ENCODE data around the gene RALGDS. TPM values are rescaled to one million over a fixed set of nuclear protein-coding genes. Genes with fewer than 3 reads are reported as not detected.

RALGDS gene
- total and polyA plus RNA-seq, 9 of the 15 experiments (the other 6 are each of a cell fraction or from before 2014, with no cell fraction given): 0.75 to 43.3 (median 27.1) TPM

DNA sequence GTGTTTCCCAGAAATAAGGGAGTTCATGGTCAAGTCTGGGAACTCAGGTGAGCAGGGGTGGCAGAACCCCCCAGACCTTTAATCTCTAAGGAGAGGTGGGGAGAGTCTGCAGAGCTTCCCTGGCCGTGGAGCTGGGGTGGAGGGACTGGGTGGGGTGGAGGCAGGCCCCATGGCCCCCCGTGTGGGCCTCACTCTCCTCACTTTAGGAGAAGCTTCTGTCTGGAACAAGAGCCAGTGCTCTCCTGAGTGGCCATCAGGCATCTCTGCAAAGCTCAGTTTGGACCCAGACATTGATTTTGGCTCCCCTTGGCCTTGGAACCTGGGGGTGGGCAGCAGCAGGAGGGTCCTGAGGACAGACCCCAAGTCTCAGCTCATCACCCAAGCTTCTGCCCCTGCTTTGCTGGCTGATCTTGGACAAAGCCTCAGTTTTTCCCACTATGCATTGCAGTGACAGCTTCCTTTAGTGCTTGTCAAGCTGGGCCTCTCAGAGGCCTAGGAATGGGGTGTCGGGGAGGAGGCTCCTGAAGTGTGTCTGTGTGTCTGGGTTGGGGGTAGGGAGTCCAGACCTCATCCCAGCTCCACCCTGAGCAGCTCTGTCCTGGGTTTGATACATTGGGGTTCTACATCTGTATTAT is 46.2 kb upstream of the RALGDS start:
- intact Hi-C loops (cut with micrococcal nuclease) (no loop called here), in situ Hi-C loops (cut with MboI) (no loop called here)
- POLR2A ChIA-PET: interaction anchor here (0.5 to 1.5 kb wide), 5 partner anchors 10 to 965 kb away, joined by 3 to 4 read pairs (median 3); no protein-coding TSS in a partner anchor
- Histone ChIP-seq H3K4me1 (replicated peaks in 1 of 2; ENCODE audit: control insufficient read depth in 2 of 2, insufficient read depth in 2 of 2, low read length in 2 of 2) (peaks cover 14 to 43% of the 10 kb centered on the region in 2 experiments; a peak in 4 of 5 replicates), H3K79me2 (ENCODE audit: control insufficient read depth, insufficient read depth, low read length) (peaks cover 14% of the 10 kb centered on the region; the same call in 2 of the 3 replicates), H2AFZ (ENCODE audit: low read depth, low read length) (no peak overlapping the region), H4K20me1 (replicated peaks; ENCODE audit: control insufficient read depth, insufficient read depth, low read length) (no peaks in the 10 kb centered on the region), H3K9me3 (replicated peaks; ENCODE audit: control insufficient read depth, insufficient read depth, low read depth, low read length) (no peaks in the 10 kb centered on the region), H3K27me3 (ENCODE audit: control insufficient read depth in 2 of 2, insufficient read depth in 2 of 2, low read length in 2 of 2) (peaks cover 0 to 13% of the 10 kb centered on the region in 2 experiments; a peak in 2 of 5 replicates), H3K9me1 (ENCODE audit: control insufficient read depth, insufficient read depth, low read length) (no peaks in the 10 kb centered on the region), H3K4me2 (ENCODE audit: insufficient read depth, low read length) (no peak overlapping the region), H3K27ac (ENCODE audit: extremely low read depth, low read depth, low read length) (no peak overlapping the region), H3K36me3 (ENCODE audit: control insufficient read depth, insufficient read depth, low read length) (no peaks in the 10 kb centered on the region), H3K4me3 (no peak overlapping the region), H3K9ac (ENCODE audit: insufficient read depth in 1 of 2, low read depth in 2 of 2, low read length in 2 of 2) (peak overlapping the region in 1 of 2 experiments; percentile 48; a peak in 1 of 4 replicates)
- DNase-seq (ENCODE audit: extremely low read depth in 1 of 4, low spot score in 3 of 4) (no peak), FAIRE-seq (peak; percentile 40), ATAC-seq (no peak)
- CTCF ChIA-PET (ENCODE audit: low intra/inter-chr PET ratio): interaction anchor here (0.7 kb wide), 1 partner anchor 827 kb away, joined by 3 read pairs; no protein-coding TSS in a partner anchor
- TF ChIP-seq CEBPG (CRISPR knock-in tag; IDR thresholded peaks at IDR 0.05): no peak
- TF ChIP-seq CEBPG (tag; conservative IDR thresholded peaks at IDR 0.05 in 1 of 2, IDR thresholded peaks at IDR 0.05 in 1 of 2): no peak
- TF ChIP-seq POU5F1 (IDR thresholded peaks at IDR 0.05; ENCODE audit: borderline replicate concordance, low read depth, low read length, partially characterized antibody): no peak
- no peak for TF ChIP-seq NCOA6 (IDR thresholded peaks at IDR 0.05)
- no peak for TF ChIP-seq ZNF75A (CRISPR knock-in tag; IDR thresholded peaks at IDR 0.05)
- TF ChIP-seq, protein P1, sequence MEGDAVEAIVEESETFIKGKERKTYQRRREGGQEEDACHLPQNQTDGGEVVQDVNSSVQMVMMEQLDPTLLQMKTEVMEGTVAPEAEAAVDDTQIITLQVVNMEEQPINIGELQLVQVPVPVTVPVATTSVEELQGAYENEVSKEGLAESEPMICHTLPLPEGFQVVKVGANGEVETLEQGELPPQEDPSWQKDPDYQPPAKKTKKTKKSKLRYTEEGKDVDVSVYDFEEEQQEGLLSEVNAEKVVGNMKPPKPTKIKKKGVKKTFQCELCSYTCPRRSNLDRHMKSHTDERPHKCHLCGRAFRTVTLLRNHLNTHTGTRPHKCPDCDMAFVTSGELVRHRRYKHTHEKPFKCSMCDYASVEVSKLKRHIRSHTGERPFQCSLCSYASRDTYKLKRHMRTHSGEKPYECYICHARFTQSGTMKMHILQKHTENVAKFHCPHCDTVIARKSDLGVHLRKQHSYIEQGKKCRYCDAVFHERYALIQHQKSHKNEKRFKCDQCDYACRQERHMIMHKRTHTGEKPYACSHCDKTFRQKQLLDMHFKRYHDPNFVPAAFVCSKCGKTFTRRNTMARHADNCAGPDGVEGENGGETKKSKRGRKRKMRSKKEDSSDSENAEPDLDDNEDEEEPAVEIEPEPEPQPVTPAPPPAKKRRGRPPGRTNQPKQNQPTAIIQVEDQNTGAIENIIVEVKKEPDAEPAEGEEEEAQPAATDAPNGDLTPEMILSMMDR (IDR thresholded peaks at IDR 0.05 in 2 of 3, conservative IDR thresholded peaks at IDR 0.05 in 1 of 3; ENCODE audit: insufficient read depth in 2 of 3, low read depth in 1 of 3, low read length in 3 of 3): no peak
- TF ChIP-seq HDAC6 (IDR thresholded peaks at IDR 0.05; ENCODE audit: low read depth, low read length): no peak
- no peak for TF ChIP-seq TRIM28 (IDR thresholded peaks at IDR 0.05)
- TF ChIP-seq, protein P2, sequence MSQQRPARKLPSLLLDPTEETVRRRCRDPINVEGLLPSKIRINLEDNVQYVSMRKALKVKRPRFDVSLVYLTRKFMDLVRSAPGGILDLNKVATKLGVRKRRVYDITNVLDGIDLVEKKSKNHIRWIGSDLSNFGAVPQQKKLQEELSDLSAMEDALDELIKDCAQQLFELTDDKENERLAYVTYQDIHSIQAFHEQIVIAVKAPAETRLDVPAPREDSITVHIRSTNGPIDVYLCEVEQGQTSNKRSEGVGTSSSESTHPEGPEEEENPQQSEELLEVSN (IDR thresholded peaks at IDR 0.05; ENCODE audit: borderline replicate concordance in 1 of 2, extremely low read depth in 1 of 2, insufficient read depth in 1 of 2, insufficient read length in 1 of 2, low read depth in 1 of 2, low read length in 1 of 2, poor library complexity in 1 of 2, severe bottlenecking in 1 of 2): no peak
- TF ChIP-seq EP300 (IDR thresholded peaks at IDR 0.05; ENCODE audit: low read length): no peak
- no peak for TF ChIP-seq NR2C2 (CRISPR knock-in tag; IDR thresholded peaks at IDR 0.05)
- no peak for TF ChIP-seq NR2C2 (tag; IDR thresholded peaks at IDR 0.05)
- TF ChIP-seq, protein P3, sequence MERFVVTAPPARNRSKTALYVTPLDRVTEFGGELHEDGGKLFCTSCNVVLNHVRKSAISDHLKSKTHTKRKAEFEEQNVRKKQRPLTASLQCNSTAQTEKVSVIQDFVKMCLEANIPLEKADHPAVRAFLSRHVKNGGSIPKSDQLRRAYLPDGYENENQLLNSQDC (CRISPR knock-in tag; IDR thresholded peaks at IDR 0.05): no peak
- no peak for TF ChIP-seq ETV5 (CRISPR knock-in tag; IDR thresholded peaks at IDR 0.05; ENCODE audit: low read depth)
- TF ChIP-seq NFATC3 (IDR thresholded peaks at IDR 0.05): no peak
- 41% methylated on average over 3 of the region's 3 CpGs for WGBS (ENCODE audit: insufficient coverage, low coverage, missing lambda C conversion rate)
- BruUV-seq (replicated peaks): no TSS peak
